H1 (cell line): ENCODE measurements around the gene CASQ2. TPM values are rescaled to one million over a fixed set of nuclear protein-coding genes. Genes with fewer than 3 reads are reported as not detected.
A peak's percentile ranks its signal among the peaks of the same experiment; 100 is the strongest.

ENCODE experiments used
- CTCF ChIA-PET: fragments of 300-600 bp; sonication (Branson Sonifier 250); formaldehyde crosslinking; loops from one replicate; lab custom pipeline; 2021; ENCODE audit not compliant: partially characterized antibody; lab: Charles Lee
- POLR2A ChIA-PET: fragments of 300-600 bp; sonication (Branson Sonifier 250); formaldehyde crosslinking; loops from one replicate; lab custom pipeline; 2021; ENCODE audit warnings: inconsistent platforms; ENCODE audit not compliant: partially characterized antibody; lab: Charles Lee
- DNase-seq, 2 experiments: peaks; one replicate each; pipeline versions ENCODE4 v3.0.0 to v3.0.0-alpha.2; 2010 to 2022; ENCODE audit warnings: low spot score in 2 of 2, low read depth in 1 of 2, mixed read lengths in 1 of 2
- FAIRE-seq: peaks from 2 replicates; lab custom pipeline; 2011; peaks lifted over from hg19 to GRCh38; lab: Jason Lieb, UNC
- H2AFZ ChIP-seq: 2 replicates; pipeline ENCODE4 v1.8.1; 2012; ENCODE audit warnings: low read length, inconsistent platforms
- H2AK5ac ChIP-seq: 2 replicates; pipeline ENCODE4 v1.6.1; 2013; ENCODE audit warnings: low read depth, low read length
- H2BK120ac ChIP-seq: replicated peaks from 2 replicates; pipeline ENCODE3; 2013; ENCODE audit warnings: low read depth, low read length, inconsistent platforms
- H2BK12ac ChIP-seq: 2 replicates; pipeline ENCODE4 v1.6.1; 2013; ENCODE audit warnings: low read depth, low read length
- H2BK15ac ChIP-seq: 2 replicates; pipeline ENCODE4 v1.6.1; 2013; ENCODE audit warnings: low read length
- H2BK20ac ChIP-seq: 2 replicates; pipeline ENCODE4 v1.6.1; 2013; ENCODE audit warnings: low read length
- H2BK5ac ChIP-seq: 2 replicates; pipeline ENCODE4 v1.6.1; 2013; ENCODE audit warnings: low read depth, low read length
- H3K14ac ChIP-seq: 2 replicates; pipeline ENCODE4 v1.6.1; 2013; ENCODE audit warnings: inconsistent platforms; ENCODE audit not compliant: insufficient read length
- H3K18ac ChIP-seq: 2 replicates; pipeline ENCODE4 v1.6.1; 2013; ENCODE audit warnings: low read length; ENCODE audit errors: extremely low read depth
- H3K23ac ChIP-seq: 2 replicates; pipeline ENCODE4 v1.6.1; 2013; ENCODE audit warnings: inconsistent platforms; ENCODE audit not compliant: insufficient read length
- H3K23me2 ChIP-seq: 2 replicates; pipeline ENCODE4 v1.6.1; 2013; ENCODE audit warnings: low read depth, low read length
- H3K27ac ChIP-seq: 2 replicates; pipeline ENCODE4 v1.6.1; 2011; ENCODE audit warnings: low read depth, low read length, inconsistent platforms
- H3K27me3 ChIP-seq, 4 experiments: replicated peaks in 1 of 4; 1 replicate in 1 of 4; 2 replicates in 3 of 4; pipeline versions ENCODE4 v1.6.1 to v1.8.1; 2011 to 2013; ENCODE audit warnings: low read length in 3 of 4, mild to moderate bottlenecking in 3 of 4, inconsistent platforms in 2 of 4, mixed read lengths in 2 of 4, moderate library complexity in 1 of 4; ENCODE audit not compliant: control insufficient read depth in 3 of 4, insufficient read depth in 3 of 4; ENCODE audit errors: extremely low read depth in 1 of 4
- H3K36me3 ChIP-seq, 4 experiments: 2 replicates each; pipeline versions ENCODE4 v1.6.1 to v1.8.1; 2011 to 2013; ENCODE audit warnings: mild to moderate bottlenecking in 4 of 4, low read length in 3 of 4, moderate library complexity in 2 of 4, control low read depth in 1 of 4, inconsistent platforms in 1 of 4; ENCODE audit not compliant: insufficient read depth in 4 of 4, control insufficient read depth in 2 of 4
- H3K4ac ChIP-seq: replicated peaks from 2 replicates; pipeline ENCODE3; 2013; ENCODE audit warnings: low read length, low read depth, mixed read lengths, inconsistent platforms; ENCODE audit not compliant: insufficient read length
- H3K4me1 ChIP-seq, 4 experiments: replicated peaks in 1 of 4; 1 replicate in 1 of 4; 2 replicates in 3 of 4; pipeline versions ENCODE4 v1.6.1 to v1.8.1; 2011 to 2013; ENCODE audit warnings: low read length in 3 of 4, inconsistent platforms in 2 of 4, mixed read lengths in 1 of 4; ENCODE audit not compliant: insufficient read depth in 4 of 4, control insufficient read depth in 3 of 4
- H3K4me2 ChIP-seq, 2 experiments: 2 replicates each; pipeline versions ENCODE4 v1.6.1 to v1.8.1; 2011 to 2013; ENCODE audit warnings: low read depth in 2 of 2, low read length in 2 of 2, control low read depth in 1 of 2, inconsistent platforms in 1 of 2, mild to moderate bottlenecking in 1 of 2; ENCODE audit not compliant: insufficient read depth in 1 of 2
- H3K4me3 ChIP-seq, 4 experiments: fragments of 200-600, 300-600 bp in 1 of 4; sonication (generic), shearing (Covaris generic), sonication (Bioruptor Twin) in 1 of 4; 2 replicates each; pipeline versions ENCODE4 v1.5.1 to v1.8.1; 2011 to 2016; ENCODE audit warnings: low read length in 4 of 4, low read depth in 3 of 4, control low read depth in 2 of 4, inconsistent platforms in 2 of 4, mild to moderate bottlenecking in 2 of 4, mixed read lengths in 1 of 4, moderate library complexity in 1 of 4; ENCODE audit not compliant: insufficient read depth in 2 of 4; ENCODE audit errors: extremely low read depth in 1 of 4
- H3K56ac ChIP-seq: replicated peaks from 2 replicates; pipeline ENCODE3; 2013; ENCODE audit warnings: low read depth, mild to moderate bottlenecking, mixed read lengths, low read length, inconsistent platforms; ENCODE audit not compliant: insufficient read length
- H3K79me1 ChIP-seq: 2 replicates; pipeline ENCODE4 v1.6.1; 2013; ENCODE audit warnings: low read depth, low read length, control low read depth
- H3K79me2 ChIP-seq, 2 experiments: 2 replicates each; pipeline versions ENCODE4 v1.6.1 to v1.8.1; 2012 to 2013; ENCODE audit warnings: low read length in 2 of 2, mild to moderate bottlenecking in 2 of 2, inconsistent platforms in 1 of 2; ENCODE audit not compliant: insufficient read depth in 2 of 2, control insufficient read depth in 1 of 2
- H3K9ac ChIP-seq, 4 experiments: replicated peaks in 1 of 4; 1 replicate in 1 of 4; 2 replicates in 3 of 4; pipeline versions ENCODE4 v1.6.1 to v1.8.1; 2011 to 2013; ENCODE audit warnings: low read depth in 3 of 4, low read length in 3 of 4, control low read depth in 2 of 4, mild to moderate bottlenecking in 2 of 4, moderate library complexity in 2 of 4, inconsistent platforms in 1 of 4; ENCODE audit errors: extremely low read depth in 1 of 4
- H3K9me3 ChIP-seq, 2 experiments: 2 replicates each; pipeline versions ENCODE4 v1.6.1 to v1.8.1; 2012 to 2013; ENCODE audit warnings: mild to moderate bottlenecking in 2 of 2, moderate library complexity in 2 of 2, control low read depth in 1 of 2, inconsistent platforms in 1 of 2, low read depth in 1 of 2, low read length in 1 of 2, mixed read lengths in 1 of 2; ENCODE audit not compliant: insufficient read depth in 2 of 2
- H4K20me1 ChIP-seq, 2 experiments: replicated peaks in 1 of 2; 2 replicates each; pipeline versions ENCODE3 to v1.8.1; 2011 to 2013; ENCODE audit warnings: inconsistent platforms in 2 of 2, low read length in 2 of 2, mild to moderate bottlenecking in 1 of 2; ENCODE audit not compliant: insufficient read depth in 2 of 2, control insufficient read depth in 1 of 2
- H4K5ac ChIP-seq: 2 replicates; pipeline ENCODE4 v1.6.1; 2013; ENCODE audit warnings: low read length, low read depth, mixed read lengths, inconsistent platforms; ENCODE audit not compliant: insufficient read length
- H4K8ac ChIP-seq: 2 replicates; pipeline ENCODE4 v1.8.0; 2013; ENCODE audit warnings: mild to moderate bottlenecking, moderate library complexity, low read length, inconsistent platforms; ENCODE audit not compliant: insufficient read depth; ENCODE audit errors: extremely low read depth
- H4K91ac ChIP-seq: replicated peaks from 2 replicates; pipeline ENCODE3; 2013; ENCODE audit warnings: low read length, mixed read lengths, inconsistent platforms; ENCODE audit not compliant: insufficient read length
- KDM4A ChIP-seq: IDR thresholded peaks from one replicate; pipeline ENCODE4 v1.7.1; 2012; ENCODE audit warnings: low read depth, mild to moderate bottlenecking, moderate library complexity, low read length, inconsistent platforms; ENCODE audit not compliant: severe bottlenecking
- NANOG ChIP-seq: IDR thresholded peaks from 2 replicates; pipeline ENCODE4 v1.6.1; 2011; ENCODE audit warnings: low read length, low read depth, mild to moderate bottlenecking, inconsistent platforms; ENCODE audit not compliant: insufficient read depth, poor library complexity, severe bottlenecking
- WGBS, 2 experiments: shearing (Covaris generic) in 1 of 2; methylation state at CpG; one replicate each; pipeline versions ENCODE4 v1.1.6 to v1.1.7; 2013 to 2015; ENCODE audit warnings: low lambda C conversion rate in 2 of 2, mixed read lengths in 2 of 2, inconsistent platforms in 1 of 2, low coverage in 1 of 2, missing lambda C conversion rate in 1 of 2; ENCODE audit not compliant: insufficient replicate concordance in 2 of 2, insufficient coverage in 1 of 2, insufficient read length in 1 of 2; ENCODE audit errors: extremely low coverage in 1 of 2, missing lambda C conversion rate in 1 of 2; 5-methylcytosine and 5-hydroxymethylcytosine counted together
- polyA plus RNA-seq, 7 experiments: library from polyadenylated mRNA; depleted of rRNA in 3 of 7; stranded (reverse) in 5 of 7; unstranded in 2 of 7; fragments of >200 nt in 5 of 7; fragments of 200-250 nt in 2 of 7; gene quantifications; 1 replicate in 5 of 7; 2 replicates in 1 of 7; 4 replicates in 1 of 7; pipeline versions ENCODE4 v1.2.1 to v1.2.3, GENCODE V29; 2011 to 2013; ENCODE audit warnings: missing spikeins in 2 of 7, mixed read lengths in 2 of 7
- total RNA-seq: library from RNA; stranded (reverse); fragmentation: NEBNext Ultra II Directional; extraction: Animal tissue kit (Norgen Biotek cat#: 25700); gene quantifications from 2 replicates; pipeline ENCODE4 v1.2.1, GENCODE V29; 2021

CASQ2 gene
- total and polyA plus RNA-seq, 2 of the 8 experiments (the other 6 are each of a cell fraction or from before 2014, with no cell fraction given), result not detected

DNA sequence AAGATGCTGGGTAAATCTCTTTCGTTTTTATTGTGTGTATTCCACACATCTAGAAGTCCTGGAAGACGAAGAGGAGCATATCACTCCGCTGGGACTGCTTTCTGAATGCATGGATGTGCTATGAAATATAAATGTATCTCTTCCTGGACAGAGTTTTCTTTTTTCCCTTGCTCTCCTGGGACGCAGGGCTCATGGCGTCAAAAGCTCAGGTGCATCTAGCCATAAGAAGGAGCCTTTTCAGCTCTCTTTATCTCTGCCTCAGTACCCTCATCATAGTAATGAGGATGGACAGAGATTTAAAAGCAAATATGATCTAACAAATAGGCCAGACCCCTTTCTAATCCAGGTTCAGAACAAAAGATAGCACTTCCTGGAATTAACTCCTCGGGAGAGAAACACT lies 27.5 kb upstream of the CASQ2 start:
- Histone ChIP-seq H3K27me3 (no peaks in the 10 kb centered on the region), H3K9me3 (no peaks in the 10 kb centered on the region), H4K91ac (no peak overlapping the region), H3K56ac (no peak overlapping the region), H2BK120ac (no peak overlapping the region), H2BK15ac (no peak overlapping the region), H4K5ac (no peak overlapping the region), H4K20me1 (no peaks in the 10 kb centered on the region), H3K4ac (no peak overlapping the region), H3K18ac (peak overlapping the region; percentile 20; the same call in 1 of the 2 replicates), H3K79me1 (no peaks in the 10 kb centered on the region), H2AFZ (no peak overlapping the region), H3K4me1 (peaks cover 0 to 6% (median 3%) of the 10 kb centered on the region in 4 experiments; a peak in 2 of 7 replicates), H3K4me3 (no peak overlapping the region), H2BK12ac (no peak overlapping the region), H2BK5ac (no peak overlapping the region), H3K36me3 (no peaks in the 10 kb centered on the region), H4K8ac (no peak overlapping the region), H3K14ac (no peak overlapping the region), H3K9ac (no peak overlapping the region), H3K23me2 (no peaks in the 10 kb centered on the region), H3K23ac (no peak overlapping the region), H2BK20ac (no peak overlapping the region; the same call in 1 of the 2 replicates), H3K4me2 (no peak overlapping the region), H3K27ac (no peak overlapping the region), H2AK5ac (no peak overlapping the region), H3K79me2 (no peaks in the 10 kb centered on the region)
- ChIA-PET POLR2A (no interaction called here), CTCF (no interaction called here)
- WGBS, 2 experiments, result 85% methylated on average over 6 of the region's 6 CpGs; no CpG with 5 or more reads in 1 of the 2 experiments
- FAIRE-seq, result no peak
- DNase-seq, result no peak
- TF ChIP-seq KDM4A (no peak), NANOG (no peak)
